ENCODE measurements around the gene CSRP1.

DNA sequence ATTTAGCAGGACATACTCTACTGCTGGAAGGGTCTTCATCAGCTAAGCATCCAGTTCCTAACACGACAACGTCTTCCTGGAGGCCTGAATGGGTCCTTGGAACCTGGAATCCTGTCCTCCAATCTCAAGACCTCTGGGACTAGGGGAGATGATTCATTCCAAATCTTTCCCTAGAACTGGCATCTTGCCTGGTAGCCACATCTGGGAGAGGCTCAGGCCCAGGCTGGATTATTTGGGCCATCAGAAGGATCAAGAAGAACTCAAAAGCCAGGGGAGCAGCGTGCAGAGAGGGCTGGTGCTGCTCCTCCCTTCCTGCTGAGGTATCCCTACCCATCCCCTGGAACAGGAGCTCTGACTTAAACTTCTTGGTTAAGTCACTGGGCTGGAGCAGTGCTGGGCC, 35.2 kb downstream of the CSRP1 start:
- no peak for TF ChIP-seq POLR2A (IDR thresholded peaks at IDR 0.05)
- TF ChIP-seq, protein P1, sequence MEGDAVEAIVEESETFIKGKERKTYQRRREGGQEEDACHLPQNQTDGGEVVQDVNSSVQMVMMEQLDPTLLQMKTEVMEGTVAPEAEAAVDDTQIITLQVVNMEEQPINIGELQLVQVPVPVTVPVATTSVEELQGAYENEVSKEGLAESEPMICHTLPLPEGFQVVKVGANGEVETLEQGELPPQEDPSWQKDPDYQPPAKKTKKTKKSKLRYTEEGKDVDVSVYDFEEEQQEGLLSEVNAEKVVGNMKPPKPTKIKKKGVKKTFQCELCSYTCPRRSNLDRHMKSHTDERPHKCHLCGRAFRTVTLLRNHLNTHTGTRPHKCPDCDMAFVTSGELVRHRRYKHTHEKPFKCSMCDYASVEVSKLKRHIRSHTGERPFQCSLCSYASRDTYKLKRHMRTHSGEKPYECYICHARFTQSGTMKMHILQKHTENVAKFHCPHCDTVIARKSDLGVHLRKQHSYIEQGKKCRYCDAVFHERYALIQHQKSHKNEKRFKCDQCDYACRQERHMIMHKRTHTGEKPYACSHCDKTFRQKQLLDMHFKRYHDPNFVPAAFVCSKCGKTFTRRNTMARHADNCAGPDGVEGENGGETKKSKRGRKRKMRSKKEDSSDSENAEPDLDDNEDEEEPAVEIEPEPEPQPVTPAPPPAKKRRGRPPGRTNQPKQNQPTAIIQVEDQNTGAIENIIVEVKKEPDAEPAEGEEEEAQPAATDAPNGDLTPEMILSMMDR (IDR thresholded peaks at IDR 0.05): no peak
